Smooth muscle cell (in vitro differentiated cells): Measurements from ENCODE around the gene PCDH12. TPM values are rescaled to one million over a fixed set of nuclear protein-coding genes. Genes with fewer than 3 reads are reported as not detected.

Source experiments
- DNase-seq: peaks from one replicate; lab custom pipeline; 2025; ENCODE audit not compliant: unreplicated experiment; lab: John Stamatoyannopoulos, UW
- H2AFZ ChIP-seq: fragments of 200-600 bp; sonication (generic); 2 replicates; pipeline ENCODE4 v1.6.0; 2016; ENCODE audit warnings: antibody characterized with exemption, low read depth, mild to moderate bottlenecking
- H3F3A ChIP-seq: fragments of 200-600 bp; sonication (generic); 2 replicates; pipeline ENCODE4 v1.6.0; 2017; ENCODE audit warnings: antibody characterized with exemption, low read depth
- H3K27ac ChIP-seq: fragments of 200-600 bp; sonication (generic); 2 replicates; pipeline ENCODE4 v1.5.1; 2016; ENCODE audit warnings: low read depth, mild to moderate bottlenecking
- H3K27me3 ChIP-seq: fragments of 200-600 bp; sonication (generic); 2 replicates; pipeline ENCODE4 v1.6.1; 2016; ENCODE audit warnings: low read depth, mild to moderate bottlenecking
- H3K36me3 ChIP-seq: fragments of 200-600 bp; sonication (generic); 2 replicates; pipeline ENCODE4 v1.5.1; 2016; ENCODE audit warnings: low read depth
- H3K4me1 ChIP-seq: fragments of 200-600 bp; sonication (generic); 2 replicates; pipeline ENCODE4 v1.5.1; 2016; ENCODE audit warnings: low read depth
- H3K4me2 ChIP-seq: fragments of 200-600 bp; sonication (generic); 2 replicates; pipeline ENCODE4 v1.6.0; 2016; ENCODE audit warnings: mild to moderate bottlenecking
- H3K4me3 ChIP-seq: fragments of 200-600 bp; sonication (generic); 2 replicates; pipeline ENCODE4 v1.5.1; 2016; ENCODE audit warnings: mild to moderate bottlenecking
- H3K79me2 ChIP-seq: fragments of 200-600 bp; sonication (generic); 2 replicates; pipeline ENCODE4 v1.6.0; 2016; ENCODE audit warnings: low read depth, mild to moderate bottlenecking
- H3K9ac ChIP-seq: fragments of 200-600 bp; sonication (generic); 2 replicates; pipeline ENCODE4 v1.6.0; 2016; ENCODE audit warnings: low read depth
- H3K9me3 ChIP-seq: fragments of 200-600 bp; sonication (generic); replicated peaks from 2 replicates; pipeline ENCODE4 v1.5.1; 2016; ENCODE audit warnings: low read depth
- H4K20me1 ChIP-seq: fragments of 200-600 bp; sonication (generic); 2 replicates; pipeline ENCODE4 v1.6.0; 2016; ENCODE audit warnings: low read depth
- WGBS: methylation state at CpG from one replicate; pipeline ENCODE4 v1.1.7; 2016; ENCODE audit warnings: low lambda C conversion rate; 5-methylcytosine and 5-hydroxymethylcytosine counted together
- polyA plus RNA-seq: library from polyadenylated mRNA; unstranded; fragments of >200 nt; fragmentation: Nextera tagmentation; extraction: Ambion mirVana; gene quantifications from 2 replicates; pipeline ENCODE4 v1.2.1, GENCODE V29; 2016
- total RNA-seq: library from RNA; depleted of rRNA; stranded (reverse); fragments of >200 nt; gene quantifications from 2 replicates; pipeline ENCODE4 v1.2.3, GENCODE V29; 2014
- TF ChIP-seq, protein P1 (sequence below): fragments of 200-600 bp; sonication (generic); IDR thresholded peaks from 2 replicates; pipeline ENCODE4 v1.5.1; 2017; ENCODE audit warnings: borderline replicate concordance, mild to moderate bottlenecking, antibody characterized with exemption; ENCODE audit not compliant: insufficient read depth, poor library complexity, severe bottlenecking

The PCDH12 gene
- total and polyA plus RNA-seq, 2 experiments from 2014 or later, result 0.21 TPM; not detected in 1

GRCh38 chr5:141915881-141916336 lies 42.1 kb downstream of the PCDH12 start:
- Histone ChIP-seq H3K4me1 (peaks cover 7% of the 10 kb centered on the region), H3K4me3 (no peak overlapping the region), H3F3A (no peaks in the 10 kb centered on the region), H3K9me3 (no peaks in the 10 kb centered on the region), H4K20me1 (no peaks in the 10 kb centered on the region), H3K4me2 (no peak overlapping the region), H3K9ac (no peak overlapping the region), H3K27me3 (no peaks in the 10 kb centered on the region), H3K36me3 (no peaks in the 10 kb centered on the region), H2AFZ (no peak overlapping the region), H3K79me2 (no peaks in the 10 kb centered on the region), H3K27ac (no peak overlapping the region)
- TF ChIP-seq, protein P1, sequence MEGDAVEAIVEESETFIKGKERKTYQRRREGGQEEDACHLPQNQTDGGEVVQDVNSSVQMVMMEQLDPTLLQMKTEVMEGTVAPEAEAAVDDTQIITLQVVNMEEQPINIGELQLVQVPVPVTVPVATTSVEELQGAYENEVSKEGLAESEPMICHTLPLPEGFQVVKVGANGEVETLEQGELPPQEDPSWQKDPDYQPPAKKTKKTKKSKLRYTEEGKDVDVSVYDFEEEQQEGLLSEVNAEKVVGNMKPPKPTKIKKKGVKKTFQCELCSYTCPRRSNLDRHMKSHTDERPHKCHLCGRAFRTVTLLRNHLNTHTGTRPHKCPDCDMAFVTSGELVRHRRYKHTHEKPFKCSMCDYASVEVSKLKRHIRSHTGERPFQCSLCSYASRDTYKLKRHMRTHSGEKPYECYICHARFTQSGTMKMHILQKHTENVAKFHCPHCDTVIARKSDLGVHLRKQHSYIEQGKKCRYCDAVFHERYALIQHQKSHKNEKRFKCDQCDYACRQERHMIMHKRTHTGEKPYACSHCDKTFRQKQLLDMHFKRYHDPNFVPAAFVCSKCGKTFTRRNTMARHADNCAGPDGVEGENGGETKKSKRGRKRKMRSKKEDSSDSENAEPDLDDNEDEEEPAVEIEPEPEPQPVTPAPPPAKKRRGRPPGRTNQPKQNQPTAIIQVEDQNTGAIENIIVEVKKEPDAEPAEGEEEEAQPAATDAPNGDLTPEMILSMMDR, result no peak
- 54% methylated on average over 6 of the region's 6 CpGs for WGBS
- no peak for DNase-seq

GRCh38 chr5:141914797-141915196 lies 43.2 kb downstream of the PCDH12 start:
- Histone ChIP-seq H3K36me3 (no peaks in the 10 kb centered on the region), H3K4me1 (peaks cover 7% of the 10 kb centered on the region), H3K79me2 (no peaks in the 10 kb centered on the region), H4K20me1 (no peaks in the 10 kb centered on the region), H3K4me2 (no peak overlapping the region), H3K9ac (no peak overlapping the region), H3K4me3 (no peak overlapping the region), H3F3A (no peaks in the 10 kb centered on the region), H3K27me3 (no peaks in the 10 kb centered on the region), H2AFZ (no peak overlapping the region), H3K27ac (no peak overlapping the region), H3K9me3 (no peaks in the 10 kb centered on the region)
- DNase-seq, result no peak
- TF ChIP-seq, protein P1, result no peak
- 94% methylated on average over 3 of the region's 3 CpGs for WGBS

DNA sequence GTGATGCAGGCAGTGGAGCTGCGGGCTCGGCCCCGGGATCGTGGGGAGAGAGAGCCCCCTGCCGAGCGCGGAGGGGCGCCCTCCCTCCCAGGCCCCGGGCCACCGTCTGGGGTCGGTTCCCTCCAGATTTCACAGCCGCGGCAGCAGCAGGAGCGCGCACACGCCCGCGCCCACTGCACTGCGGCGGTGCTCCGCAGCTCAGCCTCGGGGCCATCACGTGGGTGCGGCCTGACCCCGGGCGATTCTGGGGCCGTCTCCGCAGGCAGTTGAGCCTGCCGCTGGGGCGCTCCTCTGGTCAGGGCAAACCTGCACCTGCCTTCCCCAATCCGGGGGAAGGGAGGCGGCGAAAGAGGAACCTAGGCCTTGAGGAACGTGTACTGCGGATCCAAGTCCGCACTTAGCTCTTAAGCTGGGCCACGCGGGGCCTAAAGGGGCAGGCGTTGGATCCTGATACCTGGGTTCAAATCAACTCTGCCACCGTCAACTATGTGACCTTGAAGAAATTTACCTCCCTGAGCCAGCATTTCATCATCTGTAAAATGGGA lies 43.7 kb downstream of the PCDH12 start:
- Histone ChIP-seq H2AFZ (peak overlapping the region; percentile 96), H3K4me2 (peak overlapping the region; percentile 93), H3F3A (no peaks in the 10 kb centered on the region), H3K4me3 (peak overlapping the region; percentile 57), H3K4me1 (peaks cover 7% of the 10 kb centered on the region), H3K9me3 (no peaks in the 10 kb centered on the region), H3K36me3 (no peaks in the 10 kb centered on the region), H4K20me1 (no peaks in the 10 kb centered on the region), H3K9ac (peak overlapping the region; percentile 40), H3K27ac (no peak overlapping the region), H3K79me2 (no peaks in the 10 kb centered on the region), H3K27me3 (no peaks in the 10 kb centered on the region)
- 19% methylated on average over 23 of the region's 40 CpGs for WGBS
- no peak for DNase-seq
- TF ChIP-seq, protein P1, result peak; percentile 21
